ENCODE measurements around the gene WDPCP. TPM values are rescaled to one million over a fixed set of nuclear protein-coding genes. Genes with fewer than 3 reads are reported as not detected.
"Not testable (repeated sequence)": the region's sequence is repeated elsewhere in the genome, so short reads cannot be mapped to it uniquely, and the experiment has no call there.

Gene WDPCP
- total RNA-seq, 2 experiments from 2014 or later, result 4.9 to 6.3 TPM

DNA sequence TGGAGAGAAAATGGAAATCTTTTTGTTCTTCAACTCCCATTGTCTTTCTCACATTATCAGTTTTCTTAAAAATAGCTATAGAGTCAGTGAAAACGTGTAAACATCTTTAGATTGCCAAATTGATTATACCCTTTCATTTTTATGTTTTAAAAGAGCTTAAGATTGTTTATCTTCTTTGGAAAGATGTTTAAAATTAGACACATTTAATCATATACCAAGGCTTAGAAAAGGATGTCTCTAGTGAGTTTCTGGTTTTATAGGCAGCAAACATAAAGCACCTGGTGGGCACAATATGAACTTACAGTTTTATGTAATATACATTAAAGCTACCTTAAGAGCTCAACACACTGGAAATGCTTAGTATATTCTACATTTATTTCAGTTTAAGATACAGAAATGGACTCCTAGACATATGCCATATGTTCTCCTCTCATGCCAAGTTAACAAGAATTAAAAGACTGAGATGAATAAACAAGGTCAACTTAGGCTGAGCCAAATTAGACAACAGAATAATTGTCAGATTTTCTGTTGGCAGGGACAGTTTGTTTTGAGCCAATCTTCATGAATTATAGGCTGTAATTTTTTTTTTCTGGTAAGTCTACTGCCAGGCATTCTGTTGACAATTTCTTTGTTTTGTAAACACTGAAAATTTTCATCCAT, 425.0 kb downstream of the WDPCP start:
- DNase-seq, result no peak
- Mint-ChIP-seq H3K27ac (no peak overlapping the region), H3K4me1 (no peaks in the 10 kb centered on the region), H3K4me3 (no peak overlapping the region), H3K36me3 (ENCODE audit: low read depth) (no peaks in the 10 kb centered on the region), H3K27me3 (no peaks in the 10 kb centered on the region), H3K9me3 (no peaks in the 10 kb centered on the region)
- CTCF ChIA-PET, result no interaction called here
- POLR2A ChIA-PET, result interaction anchor here (0.6 kb wide), 1 partner anchor 446 kb away, joined by 3 read pairs; no protein-coding TSS in a partner anchor

DNA sequence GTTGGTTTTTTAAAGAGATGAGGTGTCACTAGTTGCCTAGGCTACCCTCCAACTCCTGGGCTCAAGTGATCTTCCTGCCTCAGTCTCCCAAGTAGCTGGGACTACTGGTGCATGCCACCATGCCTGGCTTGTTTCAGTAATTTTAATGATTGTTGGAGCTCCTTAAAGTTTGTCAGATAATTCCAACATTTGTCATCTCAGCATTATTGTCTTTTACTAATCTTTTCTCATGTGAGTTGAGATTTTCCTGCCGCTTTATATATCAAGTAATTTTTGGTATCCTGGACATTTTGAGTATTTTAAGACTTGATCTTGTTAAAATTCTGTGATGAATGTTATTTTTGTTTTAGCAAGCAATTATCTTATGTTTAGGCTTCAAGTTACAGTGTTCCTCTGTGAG, 429.0 kb downstream of the WDPCP start:
- POLR2A ChIA-PET, result no interaction called here
- CTCF ChIA-PET, result no interaction called here
- Mint-ChIP-seq H3K4me1 (no peaks in the 10 kb centered on the region), H3K27me3 (no peaks in the 10 kb centered on the region), H3K36me3 (ENCODE audit: low read depth) (no peaks in the 10 kb centered on the region), H3K4me3 (no peak overlapping the region), H3K27ac (no peak overlapping the region), H3K9me3 (no peaks in the 10 kb centered on the region)
- no peak for DNase-seq

DNA sequence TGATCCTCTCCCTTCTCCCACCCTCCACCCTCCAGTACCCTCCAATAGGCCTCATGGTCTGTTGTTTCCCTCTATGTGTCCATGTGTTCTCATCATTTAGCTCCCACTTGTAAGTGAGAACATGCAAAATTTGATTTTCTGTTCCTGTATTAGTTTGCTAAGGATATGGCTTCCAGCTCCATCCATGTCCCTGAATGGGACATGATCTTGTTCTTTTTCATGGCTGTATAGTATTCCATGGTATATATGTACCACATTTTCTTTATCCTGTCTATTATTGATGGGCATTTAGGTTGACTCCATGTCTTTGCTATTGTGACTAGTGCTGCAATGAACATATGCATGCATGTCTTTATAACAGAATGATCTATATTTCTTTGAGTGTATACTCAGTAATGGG, 451.6 kb downstream of the WDPCP start:
- H3K4me3 Mint-ChIP-seq; H3K36me3 Mint-ChIP-seq (ENCODE audit: low read depth); H3K4me1 Mint-ChIP-seq; H3K27ac Mint-ChIP-seq; DNase-seq; H3K27me3 Mint-ChIP-seq; CTCF ChIA-PET: not testable (repeated sequence)
- POLR2A ChIA-PET, result interaction anchor here (1.3 kb wide), 1 partner anchor 18 kb away, joined by 3 read pairs; no protein-coding TSS in a partner anchor
- H3K9me3 Mint-ChIP-seq, result peaks cover 29% of the 10 kb centered on the region

DNA sequence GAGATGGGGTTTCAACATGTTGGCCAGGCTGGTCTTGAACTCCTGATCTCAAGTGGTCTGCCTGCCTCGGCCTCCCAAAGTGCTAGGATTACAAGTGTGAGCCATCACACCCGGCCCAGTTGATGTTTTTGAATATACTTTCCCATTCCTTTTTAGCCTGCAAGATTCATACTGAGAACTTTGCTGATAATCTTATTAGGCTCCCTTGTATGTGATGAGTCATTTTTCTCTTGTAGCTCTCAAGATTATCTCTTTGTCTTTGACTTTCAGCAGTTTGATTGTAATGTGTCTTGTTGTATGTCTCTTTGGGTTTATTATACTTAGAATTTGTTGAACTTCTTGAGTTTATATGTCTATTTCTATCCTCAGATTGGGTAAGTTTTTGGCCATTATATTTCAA, 456.3 kb downstream of the WDPCP start:
- no peak for DNase-seq
- Mint-ChIP-seq H3K36me3 (ENCODE audit: low read depth) (no peaks in the 10 kb centered on the region), H3K4me1 (no peaks in the 10 kb centered on the region), H3K9me3 (peaks cover 18% of the 10 kb centered on the region), H3K27me3 (no peaks in the 10 kb centered on the region), H3K27ac (no peak overlapping the region), H3K4me3 (no peak overlapping the region)
- POLR2A ChIA-PET, result no interaction called here
- CTCF ChIA-PET, result no interaction called here

DNA sequence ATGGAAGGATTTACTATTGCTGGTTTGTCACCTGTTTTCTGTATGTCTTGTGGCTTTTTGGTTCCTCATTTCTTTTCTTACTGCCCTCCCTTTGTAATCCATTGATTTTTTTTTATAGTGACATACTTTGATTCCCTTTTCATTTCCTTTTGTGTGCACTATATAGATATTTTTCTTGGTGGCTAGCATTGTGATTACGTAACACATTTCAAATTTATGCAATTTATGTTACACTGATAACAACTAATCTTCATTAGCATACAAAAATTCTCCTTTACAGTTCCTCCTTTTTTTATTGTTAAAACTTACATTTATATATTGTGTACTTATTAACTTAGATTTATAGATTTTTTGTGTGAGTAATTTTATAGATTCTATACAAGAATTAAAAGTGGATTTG, 457.1 kb downstream of the WDPCP start:
- DNase-seq, result no peak
- POLR2A ChIA-PET, result no interaction called here
- no peaks in the 10 kb centered on the region for H3K36me3 Mint-ChIP-seq (ENCODE audit: low read depth)

DNA sequence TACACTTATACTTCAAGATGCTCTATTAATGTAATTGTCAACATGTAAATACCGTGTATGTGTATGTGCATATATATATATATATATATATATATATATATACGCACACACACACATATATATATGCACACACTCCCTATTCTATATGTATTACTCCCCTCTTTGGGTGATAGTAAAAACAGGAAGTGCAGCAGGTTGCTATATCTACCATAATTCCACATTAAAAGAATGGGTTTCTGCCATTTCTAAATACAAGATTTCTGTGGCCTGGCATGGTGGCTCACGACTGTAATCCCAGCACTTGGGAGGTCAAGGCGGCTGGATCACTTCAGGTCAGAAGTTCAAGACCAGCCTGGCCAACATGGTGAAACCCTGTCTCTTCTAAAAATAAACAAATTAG, 460.7 kb downstream of the WDPCP start:
- POLR2A ChIA-PET, result no interaction called here

More for the DNA sequence above, 457.1 kb downstream of the WDPCP start:
- Mint-ChIP-seq H3K4me1 (no peaks in the 10 kb centered on the region), H3K27me3 (no peaks in the 10 kb centered on the region), H3K9me3 (peaks cover 13% of the 10 kb centered on the region), H3K4me3 (no peak overlapping the region), H3K27ac (no peak overlapping the region)
- CTCF ChIA-PET, result interaction anchor here (0.7 kb wide), 1 partner anchor 154 kb away, joined by 4 read pairs; no protein-coding TSS in a partner anchor

DNA sequence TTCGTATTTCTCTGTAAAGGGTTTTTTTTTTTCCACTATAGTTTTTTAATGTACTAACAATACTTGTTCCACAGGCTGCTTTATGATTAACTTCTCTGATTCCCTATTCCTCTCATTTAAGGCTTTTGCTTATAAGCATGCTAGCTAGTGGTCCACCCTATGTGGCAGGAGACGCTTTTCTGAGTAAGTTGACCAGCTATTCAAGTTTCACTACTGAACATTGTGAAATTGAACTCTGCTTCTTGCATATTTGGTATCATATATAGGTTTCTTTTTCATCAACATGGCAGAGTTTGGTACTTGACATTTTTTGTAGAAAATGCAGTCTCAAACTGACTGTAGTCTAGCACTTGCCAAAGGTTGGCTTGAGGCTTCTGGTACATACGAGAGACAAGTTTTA, 463.4 kb downstream of the WDPCP start:
- Mint-ChIP-seq H3K4me1 (no peaks in the 10 kb centered on the region), H3K27ac (no peak overlapping the region), H3K36me3 (ENCODE audit: low read depth) (no peaks in the 10 kb centered on the region), H3K4me3 (no peak overlapping the region), H3K27me3 (no peaks in the 10 kb centered on the region), H3K9me3 (peaks cover 5% of the 10 kb centered on the region)
- ChIA-PET CTCF (no interaction called here), POLR2A (no interaction called here)
- DNase-seq, result no peak

More for the DNA sequence above, 460.7 kb downstream of the WDPCP start:
- CTCF ChIA-PET, result no interaction called here
- no peak overlapping the region for H3K27ac Mint-ChIP-seq
- no peak overlapping the region for H3K4me3 Mint-ChIP-seq
- no peaks in the 10 kb centered on the region for H3K27me3 Mint-ChIP-seq
- no peaks in the 10 kb centered on the region for H3K36me3 Mint-ChIP-seq (ENCODE audit: low read depth)
- peaks cover 13% of the 10 kb centered on the region for H3K9me3 Mint-ChIP-seq
- no peaks in the 10 kb centered on the region for H3K4me1 Mint-ChIP-seq
- no peak for DNase-seq

DNA sequence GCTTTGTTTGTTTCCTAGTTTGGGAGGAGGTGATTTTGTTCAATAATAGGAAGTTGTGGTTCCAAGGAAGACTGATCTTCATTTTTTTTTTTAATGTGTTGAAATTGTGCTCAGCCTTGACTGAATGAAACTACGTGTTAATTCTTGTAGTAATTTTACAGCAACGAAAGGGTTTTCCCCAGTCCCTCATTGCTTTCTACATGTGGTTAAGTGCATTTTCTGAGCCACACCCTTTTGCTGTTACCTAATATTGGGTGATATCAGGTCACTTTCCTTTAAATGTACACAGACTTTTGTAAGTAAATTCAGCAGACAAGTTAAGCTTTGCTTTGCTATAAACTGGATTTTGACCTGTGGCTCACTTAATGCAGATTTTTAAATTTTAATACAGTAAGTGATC, 464.1 kb downstream of the WDPCP start:
- Mint-ChIP-seq H3K27ac (no peak overlapping the region), H3K9me3 (peaks cover 2% of the 10 kb centered on the region), H3K36me3 (ENCODE audit: low read depth) (no peaks in the 10 kb centered on the region), H3K27me3 (no peaks in the 10 kb centered on the region), H3K4me3 (no peak overlapping the region), H3K4me1 (no peaks in the 10 kb centered on the region)
- POLR2A ChIA-PET, result interaction anchor here (0.7 kb wide), 1 partner anchor 28 kb away, joined by 3 read pairs; no protein-coding TSS in a partner anchor
- no peak for DNase-seq
- CTCF ChIA-PET, result no interaction called here

DNA sequence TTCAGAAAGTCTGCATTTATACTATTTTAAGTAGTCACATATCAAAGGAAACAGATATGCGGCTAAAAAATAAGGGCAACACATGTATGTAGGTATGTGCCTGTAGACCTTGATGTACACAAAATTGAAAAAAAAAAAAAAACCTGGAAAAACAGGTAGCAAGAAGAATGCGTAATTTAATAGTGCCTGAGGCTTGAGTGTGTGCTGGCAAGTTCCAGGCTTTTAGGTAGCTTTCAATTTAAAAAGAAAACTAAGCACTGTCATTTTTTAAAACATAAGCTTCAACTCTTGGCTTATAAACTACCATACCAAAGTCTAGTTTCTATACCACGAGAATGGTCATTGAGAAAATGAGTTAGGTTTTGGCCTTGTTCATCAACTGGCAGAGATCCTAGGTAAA, 465.4 kb downstream of the WDPCP start:
- peaks cover 3% of the 10 kb centered on the region for H3K9me3 Mint-ChIP-seq
- POLR2A ChIA-PET, result no interaction called here
- no peaks in the 10 kb centered on the region for H3K27me3 Mint-ChIP-seq
- no peak for DNase-seq
- no peak overlapping the region for H3K4me3 Mint-ChIP-seq
- CTCF ChIA-PET, result no interaction called here
- H3K36me3 Mint-ChIP-seq (ENCODE audit: low read depth), result no peaks in the 10 kb centered on the region
- no peak overlapping the region for H3K27ac Mint-ChIP-seq
- H3K4me1 Mint-ChIP-seq, result no peaks in the 10 kb centered on the region

DNA sequence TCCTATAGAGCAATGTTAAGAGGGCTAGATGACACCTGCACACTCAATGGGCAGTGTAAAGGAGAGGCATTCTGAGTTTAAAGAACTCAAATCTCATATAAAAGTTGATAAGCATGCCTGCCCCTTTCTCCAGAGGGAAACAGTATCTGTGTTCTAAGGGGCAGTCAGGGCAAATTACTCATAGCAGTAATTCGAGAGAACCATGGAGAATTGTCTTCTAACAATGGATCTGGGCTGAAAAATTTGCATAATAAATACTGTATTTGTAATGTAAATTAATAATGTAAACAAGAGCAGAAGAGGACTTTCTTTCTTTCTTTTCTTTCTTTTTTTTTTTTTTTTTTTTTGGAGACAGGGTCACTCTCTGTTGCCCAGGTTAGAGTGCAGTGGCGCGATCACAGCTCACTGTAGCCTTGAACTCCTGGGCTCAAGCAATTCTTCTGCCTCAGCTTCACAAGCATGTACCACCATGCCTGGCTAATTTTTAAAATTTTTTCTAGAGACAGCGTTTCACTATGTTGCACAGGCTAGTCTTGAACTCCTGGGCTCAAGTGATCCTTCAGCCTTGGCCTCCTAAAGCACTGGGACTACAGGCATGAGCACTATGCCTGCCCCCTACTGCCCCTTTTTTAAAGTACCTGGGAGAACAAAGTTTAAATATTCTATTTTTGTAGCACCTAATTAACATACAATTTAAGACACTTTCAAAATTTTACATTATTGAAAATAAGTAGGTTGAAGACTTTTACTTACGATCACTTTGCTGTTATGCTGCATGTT, 467.0 kb downstream of the WDPCP start:
- POLR2A ChIA-PET, result no interaction called here
- DNase-seq, result no peak
- Mint-ChIP-seq H3K4me1 (no peaks in the 10 kb centered on the region), H3K4me3 (no peak overlapping the region), H3K36me3 (ENCODE audit: low read depth) (no peaks in the 10 kb centered on the region), H3K27ac (no peak overlapping the region), H3K27me3 (no peaks in the 10 kb centered on the region), H3K9me3 (peaks cover 4% of the 10 kb centered on the region)
- CTCF ChIA-PET, result no interaction called here

DNA sequence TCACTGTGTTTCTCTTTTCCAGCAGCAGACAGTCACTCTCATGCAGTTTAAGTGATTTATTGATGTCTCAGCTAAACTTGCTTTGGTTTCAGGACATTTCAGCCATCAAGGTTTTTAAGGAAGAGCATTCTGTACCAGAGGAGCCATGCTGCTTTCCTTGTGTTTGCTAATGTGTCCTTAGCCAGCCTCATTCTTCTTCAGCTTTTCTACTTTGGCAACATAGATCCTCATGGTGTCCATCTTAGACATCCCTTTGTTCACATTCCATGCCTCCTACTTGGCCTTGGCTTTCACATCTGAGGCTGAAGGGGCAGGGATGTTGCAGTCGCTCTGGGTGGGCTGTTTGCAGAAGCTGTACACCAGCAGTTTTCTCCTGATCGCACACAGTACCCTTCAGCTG, 469.5 kb downstream of the WDPCP start:
- CTCF ChIA-PET, result no interaction called here
- Mint-ChIP-seq H3K27me3 (no peaks in the 10 kb centered on the region), H3K4me1 (no peaks in the 10 kb centered on the region)

DNA sequence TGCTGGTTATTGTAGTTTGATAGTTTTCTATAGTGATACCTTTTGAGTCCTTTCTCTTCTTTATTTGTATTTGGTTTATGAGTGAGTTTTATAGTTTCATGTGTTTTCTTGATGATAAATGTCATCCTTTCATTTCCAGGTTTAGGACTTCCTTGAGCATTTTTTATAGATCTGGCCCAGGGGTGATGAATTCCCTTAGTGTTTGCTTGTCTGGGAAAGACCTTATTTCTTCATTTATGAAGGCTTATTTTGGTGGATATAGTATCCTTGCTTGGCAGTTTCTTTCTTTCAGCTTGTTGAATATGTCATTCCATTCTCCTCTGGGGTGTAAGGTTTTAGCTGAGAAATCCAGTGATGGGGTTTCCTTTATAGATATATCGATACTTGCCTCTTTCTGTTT, 483.8 kb downstream of the WDPCP start:
- H3K36me3 Mint-ChIP-seq (ENCODE audit: low read depth), result no peaks in the 10 kb centered on the region
- H3K27me3 Mint-ChIP-seq, result peaks cover under 1% of the 10 kb centered on the region
- no peaks in the 10 kb centered on the region for H3K4me1 Mint-ChIP-seq
- DNase-seq, result no peak
- no peak overlapping the region for H3K27ac Mint-ChIP-seq
- CTCF ChIA-PET, result no interaction called here
- POLR2A ChIA-PET, result no interaction called here
- H3K9me3 Mint-ChIP-seq, result peaks cover 7% of the 10 kb centered on the region
- no peak overlapping the region for H3K4me3 Mint-ChIP-seq

More for the DNA sequence above, 469.5 kb downstream of the WDPCP start:
- H3K27ac Mint-ChIP-seq, result no peak overlapping the region
- POLR2A ChIA-PET, result interaction anchor here (1.4 kb wide), 1 partner anchor 17 kb away, joined by 3 read pairs; no protein-coding TSS in a partner anchor
- H3K4me3 Mint-ChIP-seq, result no peak overlapping the region
- peaks cover 7% of the 10 kb centered on the region for H3K9me3 Mint-ChIP-seq
- H3K36me3 Mint-ChIP-seq (ENCODE audit: low read depth), result no peaks in the 10 kb centered on the region
- DNase-seq, result no peak

DNA sequence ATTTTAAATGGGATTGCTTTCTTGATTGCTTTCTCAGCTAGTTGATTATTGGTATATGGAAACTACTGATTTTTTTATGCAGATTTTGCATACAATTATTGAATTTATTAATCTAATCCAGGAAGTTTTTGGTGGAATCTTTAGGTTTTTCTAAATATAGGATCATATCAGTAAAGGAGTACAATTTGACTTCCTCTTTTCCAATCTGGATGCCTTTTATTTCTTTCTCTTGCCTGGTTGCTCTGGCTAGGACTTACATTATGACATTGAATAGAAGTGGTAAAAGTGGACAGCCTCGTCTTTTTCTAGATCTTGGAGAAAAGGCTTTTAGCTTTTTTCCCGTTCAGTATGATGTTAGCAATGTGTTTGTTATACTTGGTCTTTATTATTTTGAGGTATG, 486.3 kb downstream of the WDPCP start:
- H3K27me3 Mint-ChIP-seq, result no peaks in the 10 kb centered on the region
- POLR2A ChIA-PET, result no interaction called here
- no peak overlapping the region for H3K4me3 Mint-ChIP-seq
- no peak for DNase-seq
- H3K9me3 Mint-ChIP-seq, result peaks cover 7% of the 10 kb centered on the region
- no peaks in the 10 kb centered on the region for H3K36me3 Mint-ChIP-seq (ENCODE audit: low read depth)
- CTCF ChIA-PET, result no interaction called here
- H3K4me1 Mint-ChIP-seq, result no peaks in the 10 kb centered on the region
- no peak overlapping the region for H3K27ac Mint-ChIP-seq

DNA sequence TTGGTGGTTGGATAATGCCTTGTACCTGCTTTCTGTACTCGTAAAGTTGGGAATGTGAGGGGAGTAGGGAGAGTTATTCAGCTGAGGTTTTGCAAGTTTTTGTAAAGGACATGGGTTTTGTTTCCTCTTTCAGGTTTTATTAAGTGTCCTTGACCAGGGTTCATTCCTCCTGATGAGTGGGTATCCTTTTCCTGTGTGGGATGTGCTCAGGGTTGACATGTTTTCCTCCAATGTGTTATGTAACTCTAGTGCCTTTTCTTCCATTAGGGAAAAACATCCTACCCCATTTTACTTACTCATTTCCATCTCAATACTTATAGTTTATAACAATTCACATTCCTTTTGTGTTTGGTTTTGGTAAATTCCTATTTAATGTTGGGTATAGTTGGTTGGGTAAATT, 489.2 kb downstream of the WDPCP start:
- no peaks in the 10 kb centered on the region for H3K9me3 Mint-ChIP-seq
- H3K4me3 Mint-ChIP-seq, result no peak overlapping the region
- ChIA-PET POLR2A (no interaction called here), CTCF (no interaction called here)
- no peak for DNase-seq
- no peaks in the 10 kb centered on the region for H3K4me1 Mint-ChIP-seq
- no peak overlapping the region for H3K27ac Mint-ChIP-seq
- H3K27me3 Mint-ChIP-seq, result peaks cover 1% of the 10 kb centered on the region
- H3K36me3 Mint-ChIP-seq (ENCODE audit: low read depth), result no peaks in the 10 kb centered on the region

Data from activated CD4-positive, alpha-beta memory T cell treated with anti-CD3 and anti-CD28 coated beads, Interleukin-2, amount 10 ng/mL, durations not matched to agents 7 days and 5 days (primary cell).